BJ (cell line): ENCODE measurements around the gene SLC8A2. TPM values are rescaled to one million over a fixed set of nuclear protein-coding genes. Genes with fewer than 3 reads are reported as not detected.

ENCODE experiments used
- CTCF ChIA-PET: fragments of 350-600 bp; formaldehyde crosslinking; extraction: SDS; loops from one replicate; lab custom pipeline; 2021; ENCODE audit warnings: antibody characterized with exemption, inconsistent platforms; lab: Yijun Ruan, JAX
- POLR2A ChIA-PET: fragments of 300-600 bp; sonication (Branson Sonifier 250); formaldehyde crosslinking; extraction: SDS; loops from one replicate; lab custom pipeline; 2021; ENCODE audit warnings: antibody characterized with exemption; lab: Charles Lee
- DNase-seq: peaks from one replicate; pipeline ENCODE4 v3.0.0-alpha.2; 2011; ENCODE audit warnings: low read depth
- H3K27me3 ChIP-seq: 2 replicates; pipeline ENCODE4 v1.6.0; 2011; ENCODE audit warnings: low read length; ENCODE audit not compliant: control insufficient read depth, insufficient read depth
- H3K36me3 ChIP-seq: 2 replicates; pipeline ENCODE4 v1.5.1; 2011; ENCODE audit warnings: low read length; ENCODE audit not compliant: control insufficient read depth, insufficient read depth
- H3K4me3 ChIP-seq: 2 replicates; pipeline ENCODE4 v1.5.1; 2011; ENCODE audit warnings: low read depth, mild to moderate bottlenecking, control low read depth, low read length
- CTCF ChIP-seq: IDR thresholded peaks from 2 replicates; pipeline ENCODE4 v1.5.1; 2011; ENCODE audit warnings: low read depth, mild to moderate bottlenecking, control low read depth, inconsistent platforms, low read length, moderate library complexity; ENCODE audit not compliant: insufficient read depth
- polyA plus RNA-seq: library from polyadenylated mRNA; depleted of rRNA; stranded (reverse); fragments of >200 nt; gene quantifications from 2 replicates; pipeline ENCODE4 v1.2.3, GENCODE V29; 2011

SLC8A2 gene
- polyA plus RNA-seq, 1 experiment: 0.02 TPM

- CTCF ChIA-PET: no interaction called here
- POLR2A ChIA-PET: no interaction called here
- no peaks in the 10 kb centered on the region for H3K36me3 ChIP-seq
- no peak for TF ChIP-seq CTCF
- no peak overlapping the region for H3K4me3 ChIP-seq
- peaks cover 28% of the 10 kb centered on the region for H3K27me3 ChIP-seq
- DNase-seq: no peak
Observed at GRCh38 chr19:47469363-47469700, 2.4 kb downstream of the SLC8A2 start.

- CTCF ChIA-PET: interaction anchor here (0.7 to 2.7 kb wide), 3 partner anchors 16 to 141 kb away, joined by 3 to 14 read pairs (median 4); partner anchors contain the start of gene KPTN
- no peak overlapping the region for H3K4me3 ChIP-seq
- peaks cover 29% of the 10 kb centered on the region for H3K27me3 ChIP-seq
- H3K36me3 ChIP-seq: no peaks in the 10 kb centered on the region
- POLR2A ChIA-PET: interaction anchor here (0.7 kb wide), 1 partner anchor 655 kb away, joined by 5 read pairs; no protein-coding TSS in a partner anchor
- DNase-seq: no peak
- no peak for TF ChIP-seq CTCF
Observed at GRCh38 chr19:47467914-47468313, 3.8 kb downstream of the SLC8A2 start.

GRCh38 chr19:47465957-47466356 is 5.7 kb downstream of the SLC8A2 start:
- POLR2A ChIA-PET: no interaction called here
- H3K4me3 ChIP-seq: no peak overlapping the region
- DNase-seq: no peak
- CTCF ChIA-PET: no interaction called here
- H3K36me3 ChIP-seq: no peaks in the 10 kb centered on the region
- no peak for TF ChIP-seq CTCF
- H3K27me3 ChIP-seq: peaks cover 23% of the 10 kb centered on the region

- no peaks in the 10 kb centered on the region for H3K36me3 ChIP-seq
- ChIA-PET POLR2A (no interaction called here), CTCF (interaction anchor here (3.3 kb wide), 1 partner anchor 19 kb away, joined by 12 read pairs; the partner anchor contains the start of gene KPTN)
- no peak overlapping the region for H3K4me3 ChIP-seq
- no peak for TF ChIP-seq CTCF
- no peak for DNase-seq
- peaks cover 17% of the 10 kb centered on the region for H3K27me3 ChIP-seq
Observed at GRCh38 chr19:47464675-47465419, 6.8 kb downstream of the SLC8A2 start.

GRCh38 chr19:47461876-47462275 is 9.8 kb downstream of the SLC8A2 start:
- no peak overlapping the region for H3K4me3 ChIP-seq
- ChIA-PET POLR2A (no interaction called here), CTCF (interaction anchor here (3.3 kb wide), 1 partner anchor 22 kb away, joined by 12 read pairs; the partner anchor contains the start of gene KPTN)
- no peaks in the 10 kb centered on the region for H3K36me3 ChIP-seq
- no peak for TF ChIP-seq CTCF
- DNase-seq: no peak
- H3K27me3 ChIP-seq: peaks cover 26% of the 10 kb centered on the region
